ENCODE measurements around the gene ITGB6.

DNA sequence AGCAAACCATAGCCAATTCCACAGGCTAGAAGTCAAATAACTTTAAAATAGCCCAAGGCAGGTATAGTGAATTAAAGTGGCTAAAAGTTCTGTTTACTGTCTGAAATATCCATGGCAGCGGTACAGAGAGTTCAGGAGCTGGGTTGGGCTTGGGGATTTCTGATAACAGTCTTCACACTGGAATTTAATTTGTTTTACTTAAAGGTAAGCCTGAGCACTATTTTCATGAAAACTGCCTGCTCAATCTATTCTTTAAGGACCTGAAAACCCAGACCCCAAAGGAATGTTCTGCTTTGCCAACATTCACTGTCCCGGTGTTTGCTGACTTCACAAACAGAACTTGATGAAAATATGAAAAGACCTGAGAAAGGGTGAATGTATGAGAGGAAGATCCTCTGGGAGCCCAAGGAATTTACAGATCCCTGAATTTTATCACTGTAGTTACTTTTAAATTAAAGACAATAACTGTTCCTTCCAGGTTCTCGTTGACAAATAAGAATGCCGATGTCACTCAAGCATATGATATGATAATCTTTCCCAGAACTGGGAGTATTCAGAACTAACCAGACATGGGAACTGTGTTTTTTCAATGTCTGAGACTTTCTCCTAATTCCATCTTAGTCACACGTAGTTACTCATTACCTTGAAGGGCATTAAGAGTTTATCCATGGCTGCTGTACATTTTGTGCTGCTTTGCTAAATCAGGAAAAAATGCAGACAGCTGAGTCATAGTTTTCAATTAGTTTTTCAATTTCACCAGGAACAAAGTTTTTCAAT lies 28.3 kb upstream of the ITGB6 start:
- TF ChIP-seq, protein P1, sequence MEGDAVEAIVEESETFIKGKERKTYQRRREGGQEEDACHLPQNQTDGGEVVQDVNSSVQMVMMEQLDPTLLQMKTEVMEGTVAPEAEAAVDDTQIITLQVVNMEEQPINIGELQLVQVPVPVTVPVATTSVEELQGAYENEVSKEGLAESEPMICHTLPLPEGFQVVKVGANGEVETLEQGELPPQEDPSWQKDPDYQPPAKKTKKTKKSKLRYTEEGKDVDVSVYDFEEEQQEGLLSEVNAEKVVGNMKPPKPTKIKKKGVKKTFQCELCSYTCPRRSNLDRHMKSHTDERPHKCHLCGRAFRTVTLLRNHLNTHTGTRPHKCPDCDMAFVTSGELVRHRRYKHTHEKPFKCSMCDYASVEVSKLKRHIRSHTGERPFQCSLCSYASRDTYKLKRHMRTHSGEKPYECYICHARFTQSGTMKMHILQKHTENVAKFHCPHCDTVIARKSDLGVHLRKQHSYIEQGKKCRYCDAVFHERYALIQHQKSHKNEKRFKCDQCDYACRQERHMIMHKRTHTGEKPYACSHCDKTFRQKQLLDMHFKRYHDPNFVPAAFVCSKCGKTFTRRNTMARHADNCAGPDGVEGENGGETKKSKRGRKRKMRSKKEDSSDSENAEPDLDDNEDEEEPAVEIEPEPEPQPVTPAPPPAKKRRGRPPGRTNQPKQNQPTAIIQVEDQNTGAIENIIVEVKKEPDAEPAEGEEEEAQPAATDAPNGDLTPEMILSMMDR (IDR thresholded peaks at IDR 0.05): no peak
- no peak for TF ChIP-seq POLR2A (IDR thresholded peaks at IDR 0.05)

All from thyroid gland (tissue), 4 donors.